ENCODE measurements around the gene ANKRD23.

ANKRD23 gene

DNA sequence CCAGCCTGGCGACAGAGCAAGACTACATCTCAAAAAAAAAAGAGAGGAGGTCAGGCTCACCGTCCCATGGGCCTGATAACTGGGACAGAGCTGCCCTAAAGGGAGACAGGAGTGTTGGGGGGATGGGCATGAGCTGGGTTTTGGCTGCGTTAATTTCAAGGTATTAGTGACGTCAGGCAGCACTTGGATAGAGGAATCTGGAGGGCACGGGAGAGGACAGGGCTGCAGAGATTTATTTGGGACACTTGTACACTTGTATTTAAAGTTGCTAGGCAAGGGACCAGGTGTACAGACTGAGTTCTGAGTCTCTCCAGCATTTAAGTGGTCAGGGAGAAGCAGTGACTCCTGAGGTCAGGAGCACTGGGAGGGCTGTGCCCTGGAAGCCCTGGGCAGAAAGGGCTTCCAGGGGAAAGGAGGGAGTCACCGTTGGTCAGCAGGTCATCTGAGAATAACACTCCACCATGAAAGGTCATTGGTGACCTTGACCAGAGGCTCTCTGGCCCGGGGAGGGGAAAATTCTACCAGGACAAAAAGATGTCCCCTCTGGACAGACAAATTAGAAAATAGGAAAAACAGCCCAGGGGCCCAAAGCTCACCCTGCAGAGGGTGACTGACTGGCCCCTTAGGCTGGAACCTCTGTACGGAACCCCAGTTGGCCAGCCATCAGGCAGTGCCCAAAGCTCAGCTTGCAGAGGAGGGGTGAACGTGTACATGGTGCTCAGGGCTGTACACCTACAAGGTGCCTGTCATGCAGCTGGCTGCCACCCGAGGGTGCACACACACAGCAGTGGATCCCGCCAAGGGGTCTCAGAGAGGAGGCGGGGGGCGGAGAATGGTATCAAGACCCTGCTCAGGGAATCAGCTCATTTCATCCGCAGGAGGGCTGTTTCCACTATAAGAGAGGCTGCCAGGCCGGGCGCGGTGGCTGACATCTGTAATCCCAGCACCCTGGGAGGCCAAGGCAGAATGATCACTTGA, 50.8 kb downstream of the ANKRD23 start:
- no peak for DNase-seq

GRCh38 chr2:96789245-96789617, 54.6 kb downstream of the ANKRD23 start:
- no peak for DNase-seq

DNA sequence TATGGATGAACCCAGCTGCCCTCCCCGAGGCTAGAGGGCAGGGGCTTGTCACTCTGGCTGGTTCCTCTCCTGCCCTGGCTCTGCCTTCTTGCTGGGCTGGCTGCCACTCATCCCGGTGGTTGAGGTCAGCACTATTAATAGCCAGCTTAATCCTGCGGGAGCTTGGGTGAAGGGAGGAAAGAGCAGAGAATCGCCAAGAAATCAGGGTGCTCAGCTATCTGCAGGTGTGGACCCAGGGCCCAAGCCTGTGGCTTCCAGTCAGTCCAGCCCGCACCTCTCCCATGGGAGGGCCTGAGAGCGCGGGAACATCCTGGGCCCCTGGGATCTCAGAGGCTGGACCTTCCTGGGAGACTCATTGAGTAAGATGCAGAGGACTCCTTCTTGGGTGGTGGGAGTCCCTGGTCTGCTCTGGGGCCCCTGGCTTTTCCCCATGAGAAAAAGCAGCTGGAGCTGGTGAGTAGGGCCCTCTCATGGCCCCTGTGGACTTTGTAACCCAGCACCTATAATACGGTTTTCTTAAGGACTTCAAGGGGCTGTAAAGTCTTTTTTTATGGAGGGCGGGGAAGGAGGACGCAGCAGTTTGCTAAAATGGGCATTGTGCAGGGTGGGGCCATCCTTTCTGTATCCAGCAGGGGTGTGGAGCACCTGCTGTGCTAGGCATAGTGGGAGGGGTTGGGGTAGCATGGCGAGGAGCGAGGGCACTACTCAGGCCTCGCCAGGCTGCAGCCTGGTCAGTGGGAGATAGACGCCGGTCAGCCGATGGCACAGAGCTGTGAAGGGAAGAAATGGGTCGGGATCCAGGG, 55.2 kb downstream of the ANKRD23 start:
- peak; percentile 50 for DNase-seq

Data from left hindlimb (tissue), 1 donor.